Measurements from ENCODE around the gene HOXC6.

Gene HOXC6

DNA sequence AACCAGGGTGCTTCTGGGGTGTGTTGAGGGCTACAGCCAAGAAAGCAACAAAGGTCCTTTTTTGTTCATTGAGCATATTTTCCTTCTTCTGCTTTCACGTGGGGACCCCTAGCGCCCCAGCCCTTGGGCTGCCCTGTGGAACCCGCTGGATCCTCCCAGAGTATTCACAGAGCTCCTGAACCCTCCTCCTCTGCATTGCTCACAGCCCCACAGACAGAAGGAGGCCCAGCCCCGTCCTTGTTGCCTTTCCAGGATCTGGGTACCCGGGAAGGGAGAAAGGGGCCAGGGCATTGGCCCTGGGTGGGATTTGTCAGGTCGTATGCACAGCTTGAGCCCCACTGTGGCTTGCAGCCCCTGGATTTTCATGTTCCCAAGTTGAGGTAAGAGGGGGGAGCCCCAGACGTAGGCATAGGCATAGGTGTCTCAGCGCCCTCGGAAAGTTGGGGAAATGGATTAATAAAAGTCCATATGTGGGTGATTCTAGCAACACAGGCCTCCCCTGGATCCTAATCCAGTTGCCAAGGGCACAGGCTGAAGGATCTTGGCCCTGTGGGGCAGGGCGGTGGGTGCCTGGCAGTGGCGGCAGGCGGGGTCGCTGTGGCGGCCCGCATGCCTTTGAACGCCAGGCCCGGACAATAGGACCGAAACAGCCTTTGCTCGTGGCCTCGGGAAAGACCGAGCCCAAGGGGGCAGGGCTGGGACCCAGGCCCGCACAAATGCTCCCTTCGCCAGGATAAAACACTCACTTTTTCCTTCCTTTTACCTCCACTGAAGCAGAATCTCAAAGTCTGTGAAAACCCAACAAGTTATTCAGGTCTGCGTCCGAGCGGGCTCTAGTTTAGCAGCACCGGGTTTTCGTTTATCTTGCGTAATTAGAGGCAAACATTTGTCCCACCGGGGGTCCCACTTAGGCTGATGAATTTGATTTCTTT lies 46.3 kb upstream of the HOXC6 start:
- ChIA-PET CTCF (interaction anchor here (0.6 to 3.6 kb wide), 15 partner anchors 9 to 237 kb away, joined by 3 to 23 read pairs (median 4); partner anchors contain the start of gene HOXC9), POLR2A (interaction anchor here (0.5 to 1.5 kb wide), 5 partner anchors 9 to 36 kb away, joined by 3 to 11 read pairs (median 5); partner anchors contain the start of gene HOXC8)
- H3K4me3 ChIP-seq (ENCODE audit: low read depth, low read length), result peak overlapping the region; percentile 62
- TF ChIP-seq, protein P1, sequence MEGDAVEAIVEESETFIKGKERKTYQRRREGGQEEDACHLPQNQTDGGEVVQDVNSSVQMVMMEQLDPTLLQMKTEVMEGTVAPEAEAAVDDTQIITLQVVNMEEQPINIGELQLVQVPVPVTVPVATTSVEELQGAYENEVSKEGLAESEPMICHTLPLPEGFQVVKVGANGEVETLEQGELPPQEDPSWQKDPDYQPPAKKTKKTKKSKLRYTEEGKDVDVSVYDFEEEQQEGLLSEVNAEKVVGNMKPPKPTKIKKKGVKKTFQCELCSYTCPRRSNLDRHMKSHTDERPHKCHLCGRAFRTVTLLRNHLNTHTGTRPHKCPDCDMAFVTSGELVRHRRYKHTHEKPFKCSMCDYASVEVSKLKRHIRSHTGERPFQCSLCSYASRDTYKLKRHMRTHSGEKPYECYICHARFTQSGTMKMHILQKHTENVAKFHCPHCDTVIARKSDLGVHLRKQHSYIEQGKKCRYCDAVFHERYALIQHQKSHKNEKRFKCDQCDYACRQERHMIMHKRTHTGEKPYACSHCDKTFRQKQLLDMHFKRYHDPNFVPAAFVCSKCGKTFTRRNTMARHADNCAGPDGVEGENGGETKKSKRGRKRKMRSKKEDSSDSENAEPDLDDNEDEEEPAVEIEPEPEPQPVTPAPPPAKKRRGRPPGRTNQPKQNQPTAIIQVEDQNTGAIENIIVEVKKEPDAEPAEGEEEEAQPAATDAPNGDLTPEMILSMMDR (IDR thresholded peaks at IDR 0.05; ENCODE audit: insufficient read depth, low read length, missing control alignments), result peak; percentile 18
- no peak for DNase-seq (ENCODE audit: low read depth, low spot score)

DNA sequence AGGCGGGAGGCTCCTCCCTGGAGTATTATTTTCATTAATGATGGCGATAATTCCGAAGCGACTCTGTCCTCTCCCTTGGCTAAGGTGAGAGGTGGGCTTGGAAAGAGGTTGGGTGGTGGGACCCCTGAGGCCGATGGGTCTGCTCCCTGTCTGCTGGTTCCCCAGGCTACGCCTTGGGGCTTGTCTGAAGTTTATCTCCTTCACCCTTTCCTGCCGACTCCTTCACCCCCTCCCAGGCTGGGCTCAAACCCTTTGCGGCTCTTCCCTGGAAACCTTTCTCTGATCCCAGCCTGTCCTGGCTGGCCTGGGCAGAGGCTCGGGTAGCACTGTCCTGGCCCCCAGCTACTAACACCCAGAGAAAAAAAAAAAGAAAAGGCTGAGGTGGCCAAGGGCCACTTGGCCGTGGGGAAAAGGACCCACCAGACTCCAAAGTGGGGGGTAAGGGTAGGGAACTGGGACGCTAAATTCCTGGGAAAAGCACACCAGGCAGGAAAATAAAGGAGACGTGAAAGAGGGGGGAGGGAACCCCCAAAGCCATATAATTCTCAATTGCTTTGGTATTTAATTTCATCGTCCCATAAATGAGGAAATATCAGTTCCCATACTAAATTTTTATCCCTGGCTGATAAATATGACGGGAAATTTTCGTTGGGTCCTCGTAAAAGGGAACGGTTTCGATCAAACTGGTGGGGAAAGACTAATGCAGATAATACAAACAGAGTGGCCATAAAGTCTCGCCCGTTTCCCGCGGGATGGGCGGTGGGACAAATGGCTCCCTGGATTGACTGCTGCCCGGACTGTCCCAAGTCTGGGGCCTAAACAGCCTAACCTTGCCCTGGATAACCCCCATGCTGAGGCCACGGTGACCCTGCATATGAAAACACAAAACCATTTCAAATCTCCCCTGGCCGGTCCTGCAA lies 45.3 kb upstream of the HOXC6 start:
- H3K4me3 ChIP-seq (ENCODE audit: low read depth, low read length), result peak overlapping the region; percentile 62
- ChIA-PET CTCF (interaction anchor here (0.7 to 3.3 kb wide), 6 partner anchors 10 to 236 kb away, joined by 3 to 19 read pairs (median 4); no protein-coding TSS in a partner anchor), POLR2A (no interaction called here)
- TF ChIP-seq, protein P1 (IDR thresholded peaks at IDR 0.05; ENCODE audit: insufficient read depth, low read length, missing control alignments), result no peak
- DNase-seq (ENCODE audit: low read depth, low spot score), result no peak

DNA sequence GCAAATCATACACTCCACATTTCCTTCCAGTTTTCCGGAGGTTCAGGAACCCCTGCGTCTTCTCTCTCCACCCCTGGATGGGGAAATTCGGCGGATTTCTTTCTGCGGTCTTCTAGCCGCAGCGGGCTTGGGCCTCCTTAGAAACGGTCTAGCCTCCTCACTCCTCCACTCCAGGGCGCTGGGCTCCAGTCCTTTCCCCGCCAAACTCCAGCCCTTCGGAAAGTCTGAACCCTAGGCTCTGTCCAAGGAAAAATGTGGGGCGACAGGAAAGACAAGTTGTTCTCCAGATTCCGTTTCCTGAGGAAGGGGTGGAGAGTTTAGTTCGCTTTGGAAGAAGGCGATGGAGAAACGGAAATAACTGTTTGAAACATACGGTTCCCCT lies 44.7 kb upstream of the HOXC6 start:
- ChIA-PET POLR2A (no interaction called here), CTCF (interaction anchor here (2.4 to 5.8 kb wide), 6 partner anchors 20 to 238 kb away, joined by 13 to 401 read pairs (median 124); partner anchors contain the start of genes HOXC8, HOXC9 and SMUG1)
- peak overlapping the region; percentile 62 for H3K4me3 ChIP-seq (ENCODE audit: low read depth, low read length)
- no peak for DNase-seq (ENCODE audit: low read depth, low spot score)
- TF ChIP-seq, protein P1 (IDR thresholded peaks at IDR 0.05; ENCODE audit: insufficient read depth, low read length, missing control alignments), result no peak

DNA sequence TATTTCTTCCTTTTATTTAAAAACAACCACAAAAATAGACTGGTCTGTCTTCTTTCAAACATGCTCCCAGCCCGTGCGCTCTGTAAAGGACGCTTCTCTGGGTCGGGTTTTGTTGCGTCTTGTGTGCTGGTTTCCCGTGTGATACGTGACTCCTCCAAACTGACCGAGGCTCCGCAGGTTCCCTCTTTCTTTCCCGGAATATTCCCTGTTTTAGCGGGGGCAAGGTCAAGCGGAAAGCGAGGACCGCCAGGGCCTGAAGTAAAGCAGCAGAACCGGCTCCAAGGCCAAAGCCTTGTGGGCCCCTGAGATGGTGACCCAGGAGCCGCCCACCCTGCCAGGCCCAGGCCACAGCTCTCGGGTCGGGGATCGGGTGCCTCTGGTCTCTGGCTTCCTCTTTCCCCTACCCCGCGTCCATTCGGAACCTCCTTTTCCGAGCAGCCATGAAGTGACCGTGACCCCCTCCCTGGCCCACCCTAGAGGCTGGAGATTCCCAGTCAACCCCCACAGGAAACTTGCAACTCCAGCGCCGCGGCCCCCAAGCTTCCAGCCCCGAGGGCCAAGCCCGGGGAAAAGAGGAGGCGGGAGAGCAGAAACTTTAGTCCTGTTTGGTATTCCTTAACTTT lies 44.2 kb upstream of the HOXC6 start:
- H3K4me3 ChIP-seq (ENCODE audit: low read depth, low read length), result peak overlapping the region; percentile 62
- DNase-seq (ENCODE audit: low read depth, low spot score), result no peak
- ChIA-PET CTCF (interaction anchor here (1.1 to 5.8 kb wide), 16 partner anchors 7 to 385 kb away, joined by 3 to 401 read pairs (median 13); partner anchors contain the start of genes HOXC5, HOXC8, HOXC9 and SMUG1), POLR2A (interaction anchor here (1.1 to 1.8 kb wide), 3 partner anchors 206 to 232 kb away, joined by 3 to 6 read pairs (median 5); no protein-coding TSS in a partner anchor)
- TF ChIP-seq, protein P1 (IDR thresholded peaks at IDR 0.05; ENCODE audit: insufficient read depth, low read length, missing control alignments), result no peak

DNA sequence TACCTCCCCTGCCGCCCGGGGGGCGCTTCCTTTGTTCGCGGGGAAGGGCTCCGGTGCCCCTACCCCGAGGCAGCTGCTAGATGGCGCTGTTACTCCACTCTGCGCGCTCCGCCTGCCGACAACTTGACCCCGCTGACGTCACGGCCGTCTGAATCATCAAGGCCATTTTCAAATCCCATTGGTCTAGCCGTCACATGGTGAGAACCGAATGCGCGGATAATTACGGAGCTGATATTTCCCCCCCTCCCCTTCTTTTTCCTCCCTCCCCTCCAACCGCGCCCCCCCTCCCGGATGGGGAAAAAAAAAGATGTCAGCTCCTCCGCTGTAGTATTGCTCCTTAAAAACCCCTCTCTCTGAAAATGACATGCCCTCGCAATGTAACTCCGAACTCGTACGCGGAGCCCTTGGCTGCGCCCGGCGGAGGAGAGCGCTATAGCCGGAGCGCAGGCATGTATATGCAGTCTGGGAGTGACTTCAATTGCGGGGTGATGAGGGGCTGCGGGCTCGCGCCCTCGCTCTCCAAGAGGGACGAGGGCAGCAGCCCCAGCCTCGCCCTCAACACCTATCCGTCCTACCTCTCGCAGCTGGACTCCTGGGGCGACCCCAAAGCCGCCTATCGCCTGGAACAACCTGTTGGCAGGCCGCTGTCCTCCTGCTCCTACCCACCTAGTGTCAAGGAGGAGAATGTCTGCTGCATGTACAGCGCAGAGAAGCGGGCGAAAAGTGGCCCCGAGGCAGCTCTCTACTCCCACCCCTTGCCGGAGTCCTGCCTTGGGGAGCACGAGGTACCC lies 43.1 kb upstream of the HOXC6 start, which contains the start of gene HOXC10:
Gene HOXC10, plus strand, starts transcription at position 246 of the 791 bp plus-strand sequence. Its CDS starts 114 bp downstream, at position 360.
- TF ChIP-seq, protein P1 (IDR thresholded peaks at IDR 0.05; ENCODE audit: insufficient read depth, low read length, missing control alignments), result peak; percentile 92
- H3K4me3 ChIP-seq (ENCODE audit: low read depth, low read length), result peak within 1 kb of the TSS; percentile 96
- DNase-seq (ENCODE audit: low read depth, low spot score), result peak; percentile 89
- ChIA-PET CTCF (interaction anchor here (0.7 to 5.8 kb wide), 40 partner anchors 8 to 398 kb away, joined by 3 to 401 read pairs (median 5); partner anchors contain the start of genes HOXC11, HOXC5, HOXC8 and HOXC9), POLR2A (interaction anchor here (0.6 to 2.9 kb wide), 20 partner anchors 8 to 231 kb away, joined by 3 to 12 read pairs (median 4); partner anchors contain the start of gene HOXC8)
